Stimulated activated memory B cell treated with anti-CD40 and anti-IgM and Interleukin-4, amounts not matched to agents 10 μg/mL and 1 μg/mL and 100 μg/mL, for 72 hours (primary cell): ENCODE measurements around the gene PHF21A.
A peak's percentile ranks its signal among the peaks of the same experiment; 100 is the strongest.

Experiments
- ATAC-seq: fragments of 150-1000 bp; cut with Tn5 transposase; 2 replicates; pipeline ENCODE4 v1.10.0; 2021
- H3K27ac Mint-ChIP-seq: one replicate; pipeline ENCODE4 v1.8.0; 2022; ENCODE audit warnings: mild to moderate bottlenecking, mixed read lengths
- H3K27me3 Mint-ChIP-seq: one replicate; pipeline ENCODE4 v1.8.0; 2022; ENCODE audit warnings: mixed read lengths
- H3K36me3 Mint-ChIP-seq: one replicate; pipeline ENCODE4 v1.8.0; 2022; ENCODE audit warnings: mixed read lengths
- H3K4me1 Mint-ChIP-seq: one replicate; pipeline ENCODE4 v1.8.0; 2022; ENCODE audit warnings: mixed read lengths
- H3K4me3 Mint-ChIP-seq: one replicate; pipeline ENCODE4 v1.8.0; 2022; ENCODE audit warnings: mild to moderate bottlenecking, moderate library complexity, mixed read lengths
- H3K9me3 Mint-ChIP-seq: one replicate; pipeline ENCODE4 v1.8.0; 2022; ENCODE audit warnings: mixed read lengths

Gene PHF21A

GRCh38 chr11:45885921-45886721 is 235.1 kb downstream of the PHF21A start:
- Mint-ChIP-seq H3K36me3 (peaks cover 24% of the 10 kb centered on the region), H3K9me3 (no peaks in the 10 kb centered on the region)
- ATAC-seq = no peak

GRCh38 chr11:45885274-45885920 is 235.9 kb downstream of the PHF21A start, which contains the start of gene MAPK8IP1:
Gene MAPK8IP1, plus strand, starts transcription at chr11:45885651. Its CDS starts 170 bp downstream, at chr11:45885821.
- no peaks in the 10 kb centered on the region for H3K9me3 Mint-ChIP-seq
- ATAC-seq = peak; percentile 84
- peaks cover 15% of the 10 kb centered on the region for H3K4me1 Mint-ChIP-seq
- peaks cover 11% of the 10 kb centered on the region for H3K27me3 Mint-ChIP-seq
- no peak within 1 kb of the TSS for H3K27ac Mint-ChIP-seq
- peaks cover 31% of the 10 kb centered on the region for H3K36me3 Mint-ChIP-seq
- H3K4me3 Mint-ChIP-seq = peak within 1 kb of the TSS; percentile 79

More at GRCh38 chr11:45885921-45886721, 235.1 kb downstream of the PHF21A start:
- Mint-ChIP-seq H3K4me1 (peaks cover 15% of the 10 kb centered on the region), H3K27me3 (peaks cover 15% of the 10 kb centered on the region), H3K4me3 (peak overlapping the region; percentile 8), H3K27ac (no peak overlapping the region)

- Mint-ChIP-seq H3K27ac (no peak overlapping the region), H3K4me1 (peaks cover 15% of the 10 kb centered on the region), H3K9me3 (no peaks in the 10 kb centered on the region), H3K27me3 (peaks cover 4% of the 10 kb centered on the region), H3K36me3 (peaks cover 35% of the 10 kb centered on the region), H3K4me3 (peak overlapping the region; percentile 79)
- ATAC-seq = no peak
Measured at GRCh38 chr11:45884596-45885185, 236.6 kb downstream of the PHF21A start.
